Stimulated activated CD4-positive, alpha-beta T cell treated with anti-CD3 and anti-CD28 coated beads, TNF-alpha, amount 100 ng/mL, for 1 hour (primary cell): ENCODE data around the gene RBM28.
"Not testable (repeated sequence)": the region's sequence is repeated elsewhere in the genome, so short reads cannot be mapped to it uniquely, and the experiment has no call there.

Experiments used
- DNase-seq, 3 donors: peaks; one replicate each; pipeline ENCODE4 v3.0.0-alpha.2; 2020; ENCODE audit warnings: low read depth in 3 of 3, low spot score in 1 of 3

Gene RBM28

GRCh38 chr7:128287556-128287955 lies 56.2 kb downstream of the RBM28 start:
- DNase-seq: no peak

- no peak for DNase-seq
Measured at GRCh38 chr7:128284102-128284501, 59.6 kb downstream of the RBM28 start.

- no peak for DNase-seq
Measured at GRCh38 chr7:128281605-128282380, 61.9 kb downstream of the RBM28 start.

GRCh38 chr7:128280451-128280850 lies 63.3 kb downstream of the RBM28 start:
- not testable (repeated sequence) for DNase-seq

- DNase-seq: no peak
Measured at GRCh38 chr7:128279124-128279713, 64.5 kb downstream of the RBM28 start.

GRCh38 chr7:128278366-128278765 lies 65.3 kb downstream of the RBM28 start:
- no peak for DNase-seq

- DNase-seq: no peak
Measured at GRCh38 chr7:128275681-128276080, 68.0 kb downstream of the RBM28 start.

- no peak for DNase-seq
Measured at GRCh38 chr7:128274884-128275603, 68.7 kb downstream of the RBM28 start.

- no peak for DNase-seq
Measured at GRCh38 chr7:128274246-128274883, 69.3 kb downstream of the RBM28 start.

- DNase-seq: no peak
Measured at GRCh38 chr7:128271942-128272481, 71.7 kb downstream of the RBM28 start.

- DNase-seq: no peak
Measured at GRCh38 chr7:128271471-128271941, 72.2 kb downstream of the RBM28 start.

- DNase-seq: no peak
Measured at GRCh38 chr7:128270826-128271272, 72.9 kb downstream of the RBM28 start.

GRCh38 chr7:128268233-128268632 lies 75.5 kb downstream of the RBM28 start:
- DNase-seq: no peak

- DNase-seq: no peak
Measured at GRCh38 chr7:128267595-128267924, 76.1 kb downstream of the RBM28 start.

GRCh38 chr7:128266883-128267594 lies 76.7 kb downstream of the RBM28 start:
- DNase-seq: no peak

- no peak for DNase-seq
Measured at GRCh38 chr7:128266529-128266882, 77.2 kb downstream of the RBM28 start.

- no peak for DNase-seq
Measured at GRCh38 chr7:128265906-128266300, 77.8 kb downstream of the RBM28 start.

GRCh38 chr7:128265156-128265905 lies 78.4 kb downstream of the RBM28 start:
- DNase-seq: no peak

- no peak for DNase-seq
Measured at GRCh38 chr7:128264477-128264876, 79.2 kb downstream of the RBM28 start.

- no peak for DNase-seq
Measured at GRCh38 chr7:128263420-128263819, 80.3 kb downstream of the RBM28 start.
